NOMO-1 treated with DMSO at 0.1 percent for 48 hours (cell line): ENCODE results near the gene SLC7A6.

Source experiments
- DNase-seq: peaks from one replicate; lab custom pipeline; 2025; ENCODE audit not compliant: unreplicated experiment; lab: John Stamatoyannopoulos, UW

The SLC7A6 gene

DNA sequence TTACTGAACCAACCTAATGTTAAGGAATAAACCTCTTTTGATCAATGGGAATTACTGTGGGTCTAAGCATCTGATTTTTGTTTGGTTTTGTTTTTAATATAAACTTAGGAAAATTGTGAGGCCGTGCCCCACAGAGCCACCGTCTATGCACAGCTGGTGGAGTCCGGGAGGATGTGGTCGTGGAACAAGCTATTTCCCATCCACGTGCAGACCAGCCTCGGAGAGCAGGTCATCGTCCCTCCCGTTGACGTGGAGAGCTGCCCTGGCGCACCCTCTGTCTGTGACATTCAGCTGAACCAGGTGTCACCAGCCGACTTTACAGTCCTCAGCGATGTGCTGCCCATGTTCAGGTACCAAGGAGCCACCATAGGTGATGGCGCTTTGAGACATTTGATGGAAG lies 74.9 kb downstream of the SLC7A6 start:
- no peak for DNase-seq

GRCh38 chr16:68342620-68343019 lies 78.3 kb downstream of the SLC7A6 start:
- DNase-seq: no peak

DNA sequence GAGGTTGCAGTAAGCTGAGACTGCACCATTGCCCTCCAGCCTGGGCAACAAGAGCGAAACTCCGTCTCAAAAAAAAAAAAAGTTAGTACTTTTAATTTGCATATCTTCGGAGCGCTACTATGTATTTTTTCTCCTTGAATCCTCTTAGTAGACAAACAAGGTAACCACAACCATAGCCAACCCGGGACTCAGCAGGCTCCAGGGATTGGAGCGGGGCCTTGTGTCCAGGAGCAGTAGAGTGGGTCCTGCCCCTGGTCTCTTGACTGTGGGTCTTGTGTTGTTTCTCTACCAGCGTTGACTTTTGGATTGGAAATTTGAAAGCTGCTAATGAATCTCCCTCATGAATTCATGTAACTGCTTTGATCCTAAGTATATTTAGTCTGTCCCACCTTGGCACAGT lies 78.8 kb downstream of the SLC7A6 start:
- no peak for DNase-seq

DNA sequence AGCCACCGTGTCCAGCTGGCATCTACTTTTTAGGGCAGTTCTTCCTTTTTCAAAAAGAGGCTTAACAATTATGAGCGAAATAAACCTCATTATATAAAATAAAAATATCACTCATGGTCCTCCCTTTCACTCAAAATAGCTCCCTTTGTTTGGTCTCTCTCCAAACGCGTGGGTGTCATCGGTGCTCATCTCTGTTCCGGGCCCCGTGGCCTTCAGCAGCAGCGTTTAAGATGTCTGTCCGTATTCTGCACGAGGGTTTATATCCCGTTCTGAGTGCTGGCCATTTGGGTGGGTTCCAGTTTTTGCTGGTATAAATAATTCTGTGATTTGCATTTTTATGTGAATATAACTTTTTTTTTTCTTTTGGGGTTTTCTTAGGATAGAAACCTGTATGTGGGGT lies 79.9 kb downstream of the SLC7A6 start:
- DNase-seq: no peak

DNA sequence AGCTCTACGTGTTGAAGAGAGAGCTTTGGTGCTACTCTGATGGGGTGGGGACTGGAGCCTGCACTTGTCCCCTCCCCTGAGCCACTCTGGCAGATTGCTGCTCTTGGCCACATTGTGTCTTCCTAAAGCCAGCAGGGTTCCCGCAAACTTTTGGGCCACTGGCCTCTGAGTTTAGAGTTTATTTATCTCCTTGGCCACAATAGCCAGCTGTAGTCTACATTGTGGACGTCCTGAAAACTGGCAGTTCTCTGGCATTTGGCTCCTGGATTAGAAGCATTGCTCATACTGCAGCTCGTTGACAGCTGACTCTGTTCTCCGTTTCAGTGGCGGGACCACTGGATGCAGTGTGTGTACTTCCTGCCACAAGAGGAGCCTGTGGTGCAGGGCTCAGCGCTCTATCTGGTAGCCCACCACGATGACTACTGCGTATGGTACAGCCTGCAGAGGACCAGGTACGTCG lies 81.1 kb downstream of the SLC7A6 start:
- DNase-seq: no peak

- no peak for DNase-seq
These were observed 81.8 kb downstream of the SLC7A6 start for GRCh38 chr16:68345958-68346635.

- DNase-seq: no peak
These were observed 82.7 kb downstream of the SLC7A6 start for GRCh38 chr16:68346892-68347480.

DNA sequence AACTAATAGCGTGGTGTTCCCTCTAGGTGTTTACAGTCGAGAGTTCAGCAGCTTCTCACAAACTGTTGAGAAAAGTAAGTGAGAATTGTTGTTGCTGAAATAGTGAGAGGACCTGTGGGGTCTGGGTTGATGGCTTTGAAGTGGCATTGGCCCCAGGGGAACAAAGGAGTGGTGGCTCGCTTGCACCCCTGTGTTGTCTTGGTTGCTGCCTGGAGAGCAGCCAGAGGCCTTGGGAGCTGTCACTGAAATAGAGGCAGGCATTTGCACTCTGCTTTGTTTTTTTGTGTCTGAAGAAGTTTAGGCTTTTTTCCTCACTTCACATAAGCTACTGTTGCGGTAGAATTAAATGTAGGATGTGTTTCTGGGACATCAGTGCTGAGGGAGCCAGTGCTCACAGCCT lies 83.3 kb downstream of the SLC7A6 start:
- no peak for DNase-seq

GRCh38 chr16:68348639-68349445 lies 84.5 kb downstream of the SLC7A6 start:
- no peak for DNase-seq

- no peak for DNase-seq
These were observed 85.6 kb downstream of the SLC7A6 start for GRCh38 chr16:68349838-68350410.

DNA sequence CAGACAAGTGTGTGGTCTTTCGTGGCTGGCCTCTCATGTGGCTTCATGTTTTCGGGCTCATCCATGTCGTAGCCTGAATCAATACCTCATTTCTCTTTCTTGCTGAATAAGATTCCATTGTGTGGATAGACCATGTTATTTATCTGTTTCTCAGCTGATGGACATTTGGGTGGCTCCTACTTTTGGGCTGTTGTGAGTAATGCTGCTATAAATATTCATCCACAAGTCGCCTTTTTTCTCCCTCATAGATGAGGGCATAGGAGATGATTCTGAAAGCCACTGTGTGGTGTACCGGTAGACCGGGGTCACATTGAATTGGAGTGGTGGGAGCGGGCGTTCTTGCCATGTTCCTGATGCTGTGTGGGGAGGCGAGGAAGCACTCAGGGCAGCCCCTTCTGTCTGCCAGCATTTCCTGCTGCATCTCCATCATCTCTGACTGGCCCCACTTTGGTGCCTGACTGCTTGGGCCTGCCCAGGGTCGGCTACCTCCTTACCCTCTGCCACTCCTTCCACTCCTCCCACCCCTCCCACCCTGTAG lies 86.6 kb downstream of the SLC7A6 start:
- no peak for DNase-seq
